GM23248 (cell line): ENCODE measurements around the gene LRPAP1. TPM values are rescaled to one million over a fixed set of nuclear protein-coding genes. Genes with fewer than 3 reads are reported as not detected.

ENCODE experiments used
- DNase-seq: peaks from one replicate; pipeline ENCODE4 v3.0.0-alpha.2; 2015
- H2AFZ ChIP-seq: fragments of 200-600 bp; sonication (generic); 2 replicates; pipeline ENCODE4 v1.6.1; 2016; ENCODE audit warnings: antibody characterized with exemption
- H3F3A ChIP-seq: fragments of 200-600 bp; sonication (generic); 2 replicates; pipeline ENCODE4 v1.6.1; 2016; ENCODE audit warnings: mild to moderate bottlenecking, antibody characterized with exemption, mixed run types; ENCODE audit not compliant: insufficient read depth
- H3K27ac ChIP-seq: fragments of 200-600 bp; sonication (generic); 2 replicates; pipeline ENCODE4 v1.5.1; 2016; ENCODE audit warnings: mild to moderate bottlenecking
- H3K27me3 ChIP-seq: fragments of 200-600 bp; sonication (generic); replicated peaks from 2 replicates; pipeline ENCODE4 v1.6.1; 2016; ENCODE audit warnings: mild to moderate bottlenecking; ENCODE audit not compliant: insufficient read depth
- H3K36me3 ChIP-seq: fragments of 200-600 bp; sonication (generic); 2 replicates; pipeline ENCODE4 v1.6.1; 2016; ENCODE audit warnings: low read depth, mild to moderate bottlenecking
- H3K4me1 ChIP-seq: fragments of 200-600 bp; sonication (generic); 2 replicates; pipeline ENCODE4 v1.6.1; 2016; ENCODE audit warnings: mild to moderate bottlenecking; ENCODE audit not compliant: insufficient read depth
- H3K4me2 ChIP-seq: fragments of 200-600 bp; sonication (generic); one replicate; pipeline ENCODE4 v1.6.1; 2016; ENCODE audit warnings: mild to moderate bottlenecking; ENCODE audit not compliant: unreplicated experiment
- H3K4me3 ChIP-seq: fragments of 200-600 bp; sonication (generic); 2 replicates; pipeline ENCODE4 v1.5.1; 2016; ENCODE audit warnings: mild to moderate bottlenecking
- H3K79me2 ChIP-seq: fragments of 200-600 bp; sonication (generic); 2 replicates; pipeline ENCODE4 v1.6.1; 2016; ENCODE audit warnings: mild to moderate bottlenecking; ENCODE audit not compliant: insufficient read depth
- H3K9ac ChIP-seq: fragments of 200-600 bp; sonication (generic); 2 replicates; pipeline ENCODE4 v1.6.1; 2016; ENCODE audit warnings: mild to moderate bottlenecking
- H3K9me2 ChIP-seq: fragments of 200-600 bp; sonication (generic); 2 replicates; pipeline ENCODE4 v1.6.1; 2016; ENCODE audit warnings: mixed run types, mild to moderate bottlenecking, moderate library complexity; ENCODE audit not compliant: insufficient read depth
- H3K9me3 ChIP-seq: fragments of 200-600 bp; sonication (generic); one replicate; pipeline ENCODE4 v1.6.1; 2017; ENCODE audit warnings: low read depth
- H4K20me1 ChIP-seq: fragments of 200-600 bp; sonication (generic); 2 replicates; pipeline ENCODE4 v1.6.0; 2016; ENCODE audit not compliant: insufficient read depth
- EZH2 ChIP-seq: fragments of 200-600 bp; sonication (generic); IDR thresholded peaks from 2 replicates; pipeline ENCODE4 v1.6.1; 2018; ENCODE audit warnings: antibody characterized with exemption, mild to moderate bottlenecking; ENCODE audit not compliant: insufficient read depth, poor library complexity, severe bottlenecking
- EZH2phosphoT487 ChIP-seq: fragments of 200-600 bp; sonication (generic); IDR thresholded peaks from 2 replicates; pipeline ENCODE4 v1.6.1; 2018; ENCODE audit warnings: antibody characterized with exemption, moderate library complexity, mild to moderate bottlenecking, low read depth; ENCODE audit not compliant: insufficient read depth
- WGBS, 2 experiments: methylation state at CpG; one replicate each; pipeline ENCODE4 v1.1.6; 2015 to 2017; ENCODE audit warnings: low lambda C conversion rate in 2 of 2, low coverage in 1 of 2; ENCODE audit errors: missing lambda C conversion rate in 2 of 2; 5-methylcytosine and 5-hydroxymethylcytosine counted together
- in situ Hi-C: fragments of 300-500 bp; cut with MboI; formaldehyde crosslinking; loops from 2 replicates; pipeline ENCODE4 v1.15.0; 2020
- polyA plus RNA-seq: library from polyadenylated mRNA; unstranded; fragments of >200 nt; fragmentation: Nextera tagmentation; extraction: Ambion mirVana; gene quantifications from 2 replicates; pipeline ENCODE4 v1.2.1, GENCODE V29; 2016
- total RNA-seq: library from RNA; depleted of rRNA; stranded (reverse); fragments of >200 nt; shearing (Covaris generic); gene quantifications from 2 replicates; pipeline ENCODE4 v1.2.3, GENCODE V29; 2014

The LRPAP1 gene
- total and polyA plus RNA-seq, 2 experiments from 2014 or later, result 237 to 338 TPM

- no peak overlapping the region for H2AFZ ChIP-seq
- H3K27ac ChIP-seq, result no peak overlapping the region
- no peaks in the 10 kb centered on the region for H3K36me3 ChIP-seq
- no peak for TF ChIP-seq EZH2
- TF ChIP-seq EZH2phosphoT487, result no peak
- no peaks in the 10 kb centered on the region for H3F3A ChIP-seq
- no peaks in the 10 kb centered on the region for H3K4me1 ChIP-seq
- no peaks in the 10 kb centered on the region for H3K9me2 ChIP-seq
- WGBS, 2 experiments, result 91 to 95% methylated on average over 16 to 19 of the region's 19 CpGs
- H3K27me3 ChIP-seq, result no peaks in the 10 kb centered on the region
- H3K4me2 ChIP-seq, result no peak overlapping the region
- H3K79me2 ChIP-seq, result no peaks in the 10 kb centered on the region
- H4K20me1 ChIP-seq, result no peaks in the 10 kb centered on the region
- in situ Hi-C loops, result no loop called here
- no peaks in the 10 kb centered on the region for H3K9me3 ChIP-seq
- H3K9ac ChIP-seq, result no peak overlapping the region
- H3K4me3 ChIP-seq, result no peak overlapping the region
- no peak for DNase-seq
Observed at GRCh38 chr4:3501825-3502425, 30.3 kb downstream of the LRPAP1 start.

DNA sequence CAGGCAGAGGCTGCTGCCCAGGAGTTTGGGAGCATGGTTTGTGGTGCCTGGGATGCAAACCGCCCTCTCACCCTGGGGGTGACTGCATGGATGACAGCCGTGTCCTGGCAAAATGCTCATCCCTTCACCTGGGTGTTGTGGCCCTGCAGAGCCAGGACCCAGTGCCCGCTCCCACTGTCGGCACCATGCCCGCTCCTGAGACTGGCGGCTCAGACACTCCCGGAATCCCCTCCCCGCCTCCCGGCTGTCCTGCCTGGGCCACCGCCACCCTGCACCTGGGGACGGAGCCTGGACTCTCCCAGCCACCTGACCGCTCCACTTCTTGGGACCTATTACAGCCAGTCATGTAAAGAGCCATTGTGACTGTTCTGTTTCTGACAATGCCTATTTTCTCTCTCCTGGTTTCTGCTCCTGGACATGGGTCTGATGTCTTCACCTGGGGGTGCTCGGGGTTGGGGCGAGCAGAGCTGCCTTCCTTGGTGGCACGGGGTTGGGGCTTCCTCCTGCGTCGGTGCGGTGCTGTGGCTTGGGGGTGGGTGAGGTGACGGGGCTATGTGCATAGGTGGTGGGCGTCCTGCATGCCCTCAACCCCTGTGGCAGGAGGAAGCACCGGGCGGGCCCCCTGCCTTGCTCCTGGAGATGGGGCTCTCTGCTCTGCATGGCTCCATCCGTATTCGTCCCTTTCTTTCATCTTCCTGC, 30.9 kb downstream of the LRPAP1 start:
- no peaks in the 10 kb centered on the region for H3F3A ChIP-seq
- H3K79me2 ChIP-seq, result no peaks in the 10 kb centered on the region
- no peak overlapping the region for H3K4me3 ChIP-seq
- no peak overlapping the region for H2AFZ ChIP-seq
- DNase-seq, result no peak
- H3K4me2 ChIP-seq, result no peak overlapping the region
- 88 to 90% methylated on average over 19 to 24 of the region's 24 CpGs for WGBS, 2 experiments
- H4K20me1 ChIP-seq, result no peaks in the 10 kb centered on the region
- in situ Hi-C loops, result no loop called here
- H3K9ac ChIP-seq, result no peak overlapping the region
- no peaks in the 10 kb centered on the region for H3K4me1 ChIP-seq
- H3K9me2 ChIP-seq, result no peaks in the 10 kb centered on the region
- H3K27me3 ChIP-seq, result no peaks in the 10 kb centered on the region
- TF ChIP-seq EZH2 (no peak), EZH2phosphoT487 (no peak)
- H3K9me3 ChIP-seq, result no peaks in the 10 kb centered on the region
- no peaks in the 10 kb centered on the region for H3K36me3 ChIP-seq
- no peak overlapping the region for H3K27ac ChIP-seq

GRCh38 chr4:3500634-3501101, 31.6 kb downstream of the LRPAP1 start:
- Histone ChIP-seq H3K27ac (no peak overlapping the region), H3K4me2 (no peak overlapping the region), H2AFZ (no peak overlapping the region), H3K9ac (no peak overlapping the region), H4K20me1 (no peaks in the 10 kb centered on the region), H3K4me1 (no peaks in the 10 kb centered on the region), H3K36me3 (no peaks in the 10 kb centered on the region), H3K79me2 (no peaks in the 10 kb centered on the region), H3K27me3 (no peaks in the 10 kb centered on the region), H3K9me2 (no peaks in the 10 kb centered on the region), H3K9me3 (no peaks in the 10 kb centered on the region), H3F3A (no peaks in the 10 kb centered on the region), H3K4me3 (no peak overlapping the region)
- WGBS, 2 experiments, result 90 to 94% methylated on average over 21 to 24 of the region's 29 CpGs
- in situ Hi-C loops, result no loop called here
- no peak for DNase-seq
- no peak for TF ChIP-seq EZH2phosphoT487
- TF ChIP-seq EZH2, result no peak

DNA sequence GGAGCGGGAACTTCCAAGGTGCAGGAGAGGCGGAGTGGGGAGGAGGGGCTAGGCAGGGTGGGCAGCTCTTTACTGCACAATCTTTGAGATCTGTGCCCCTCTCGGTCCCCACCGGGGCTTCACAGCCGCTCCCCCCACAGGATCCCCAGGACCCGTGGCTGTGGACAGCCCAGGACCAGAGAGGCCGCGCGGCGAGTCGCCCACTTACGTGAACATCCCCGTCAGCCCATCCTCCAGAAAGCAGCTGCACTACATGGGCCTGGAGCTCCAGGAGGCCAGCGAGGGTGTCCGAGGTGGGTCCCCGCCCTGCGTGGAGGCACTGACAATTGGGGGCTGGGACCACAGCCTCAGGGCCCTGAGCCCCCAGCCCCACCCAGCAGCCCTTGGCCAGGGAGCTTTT, 32.1 kb downstream of the LRPAP1 start:
- WGBS, 2 experiments, result 92 to 94% methylated on average over 16 to 17 of the region's 17 CpGs
- H3K4me1 ChIP-seq, result no peaks in the 10 kb centered on the region
- no peaks in the 10 kb centered on the region for H4K20me1 ChIP-seq
- H3K4me3 ChIP-seq, result no peak overlapping the region
- no peaks in the 10 kb centered on the region for H3K9me2 ChIP-seq
- H3K36me3 ChIP-seq, result no peaks in the 10 kb centered on the region
- no peak overlapping the region for H3K9ac ChIP-seq
- H3K9me3 ChIP-seq, result no peaks in the 10 kb centered on the region
- no peak overlapping the region for H2AFZ ChIP-seq
- DNase-seq, result no peak
- H3K79me2 ChIP-seq, result no peaks in the 10 kb centered on the region
- no peaks in the 10 kb centered on the region for H3F3A ChIP-seq
- no peak overlapping the region for H3K27ac ChIP-seq
- TF ChIP-seq EZH2phosphoT487 (no peak), EZH2 (no peak)
- in situ Hi-C loops, result no loop called here
- no peaks in the 10 kb centered on the region for H3K27me3 ChIP-seq
- H3K4me2 ChIP-seq, result no peak overlapping the region
